ENCODE measurements around the gene DNAJC7.

GRCh38 chr17:41977991-41978390 lies 39.2 kb downstream of the DNAJC7 start:
- no peak for TF ChIP-seq CTCF (IDR thresholded peaks at IDR 0.05; ENCODE audit: low read length)
- no peak for TF ChIP-seq EZH2phosphoT487 (IDR thresholded peaks at IDR 0.05; ENCODE audit: low read length)
- TF ChIP-seq EZH2 (optimal IDR thresholded peaks at IDR 0.05; ENCODE audit: low read depth, low read length): no peak
